Activated naive CD4-positive, alpha-beta T cell treated with anti-CD3 and anti-CD28 coated beads, Interleukin-2, amount 10 ng/mL, durations not matched to agents 7 days and 5 days (primary cell): Measurements from ENCODE around the gene CUL4B.
"Not testable (repeated sequence)": the region's sequence is repeated elsewhere in the genome, so short reads cannot be mapped to it uniquely, and the experiment has no call there.

Experiments
- CTCF ChIA-PET: fragments of 350-600 bp; sonication (Branson Sonifier 250); formaldehyde crosslinking; loops from one replicate; lab custom pipeline; 2021; ENCODE audit warnings: antibody characterized with exemption; lab: Charles Lee
- DNase-seq: peaks from one replicate; pipeline ENCODE4 v3.0.0-alpha.2; 2020
- H3K27ac Mint-ChIP-seq: one replicate; pipeline ENCODE4 v1.8.0; 2021; ENCODE audit warnings: mild to moderate bottlenecking, moderate library complexity, mixed read lengths
- H3K27me3 Mint-ChIP-seq: one replicate; pipeline ENCODE4 v1.8.0; 2021; ENCODE audit warnings: mild to moderate bottlenecking, mixed read lengths
- H3K36me3 Mint-ChIP-seq: one replicate; pipeline ENCODE4 v1.8.0; 2021; ENCODE audit warnings: mixed read lengths
- H3K4me1 Mint-ChIP-seq: one replicate; pipeline ENCODE4 v1.8.0; 2021; ENCODE audit warnings: mixed read lengths
- H3K4me3 Mint-ChIP-seq: one replicate; pipeline ENCODE4 v1.8.0; 2021; ENCODE audit warnings: mild to moderate bottlenecking, moderate library complexity, mixed read lengths
- H3K9me3 Mint-ChIP-seq: one replicate; pipeline ENCODE4 v1.8.0; 2021; ENCODE audit warnings: mixed read lengths

The CUL4B gene

DNA sequence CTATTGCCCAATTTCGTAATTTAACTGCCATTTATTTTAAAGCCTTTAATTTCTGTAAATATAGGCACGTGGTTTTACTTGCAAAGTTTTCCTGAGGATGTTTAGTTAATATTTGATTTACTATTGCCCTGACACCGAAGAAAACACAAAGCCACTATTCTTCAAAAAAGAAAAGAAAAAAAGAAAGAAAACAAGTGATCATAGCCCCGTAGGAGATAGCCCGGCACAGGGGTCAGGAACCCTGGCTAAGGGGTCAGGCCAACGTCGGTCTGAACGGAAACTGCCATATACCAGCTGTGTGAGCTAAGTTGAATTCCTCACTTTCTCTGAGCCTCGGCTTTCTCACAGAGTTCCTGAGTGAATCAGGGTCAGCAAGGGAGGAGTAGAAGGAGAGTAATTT lies 74.0 kb downstream of the CUL4B start:
- Mint-ChIP-seq H3K27me3 (no peaks in the 10 kb centered on the region), H3K36me3 (no peaks in the 10 kb centered on the region), H3K4me1 (peaks cover 35% of the 10 kb centered on the region), H3K4me3 (peak overlapping the region; percentile 23), H3K9me3 (no peaks in the 10 kb centered on the region), H3K27ac (no peak overlapping the region)
- CTCF ChIA-PET: interaction anchor here (0.7 to 1.4 kb wide), 5 partner anchors 9 to 143 kb away, joined by 3 to 5 read pairs (median 3); partner anchors contain the start of gene C1GALT1C1
- no peak for DNase-seq

DNA sequence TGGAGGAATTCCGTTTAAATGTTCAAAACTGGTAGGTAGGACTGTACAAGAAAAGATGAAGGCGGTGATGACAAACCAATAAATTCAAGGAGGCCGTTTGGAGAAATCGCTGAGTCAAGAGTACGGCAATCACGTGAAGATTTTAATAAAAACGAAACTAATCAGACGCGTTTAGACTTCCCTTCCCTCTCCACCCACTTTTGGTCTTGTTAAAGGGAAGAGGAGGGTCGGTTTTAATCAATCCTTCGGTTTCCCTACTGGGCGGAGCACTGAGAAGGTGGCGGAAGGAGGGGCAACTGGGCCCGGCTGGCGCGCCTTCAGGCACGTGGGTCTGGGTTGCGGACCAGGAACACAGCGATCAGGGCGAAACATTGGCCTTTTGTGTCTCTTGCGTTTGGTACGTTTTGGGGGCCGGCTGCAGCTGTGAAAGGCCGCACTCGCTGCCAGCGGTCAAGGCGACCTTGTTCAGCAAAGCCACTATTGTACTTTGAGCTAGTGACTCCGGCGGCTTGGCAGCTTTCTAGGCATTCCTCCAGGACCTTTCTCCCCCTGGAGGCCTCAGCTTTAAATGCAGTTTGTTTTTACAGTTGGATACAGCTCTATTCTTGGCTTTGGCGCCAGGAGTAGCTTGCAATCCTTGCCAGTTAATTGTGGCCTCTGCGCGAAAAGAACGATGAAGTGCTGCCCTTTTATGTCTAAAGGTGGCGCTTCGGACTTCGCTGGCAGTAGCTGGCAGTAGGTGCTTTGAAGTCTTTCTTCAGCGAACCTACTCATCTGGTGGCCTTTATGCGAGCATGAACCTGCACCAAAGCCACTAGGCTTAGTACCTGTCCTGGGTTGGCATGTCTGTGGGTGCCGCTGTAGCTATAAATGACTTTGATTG lies 74.9 kb downstream of the CUL4B start:
- Mint-ChIP-seq H3K36me3 (no peaks in the 10 kb centered on the region), H3K9me3 (no peaks in the 10 kb centered on the region), H3K4me1 (peaks cover 35% of the 10 kb centered on the region), H3K27me3 (no peaks in the 10 kb centered on the region), H3K4me3 (peak overlapping the region; percentile 76), H3K27ac (peak overlapping the region; percentile 95)
- CTCF ChIA-PET: interaction anchor here (0.7 to 1.4 kb wide), 9 partner anchors 9 to 177 kb away, joined by 3 to 5 read pairs (median 3); partner anchors contain the start of genes C1GALT1C1 and LAMP2
- DNase-seq: peak; percentile 62

DNA sequence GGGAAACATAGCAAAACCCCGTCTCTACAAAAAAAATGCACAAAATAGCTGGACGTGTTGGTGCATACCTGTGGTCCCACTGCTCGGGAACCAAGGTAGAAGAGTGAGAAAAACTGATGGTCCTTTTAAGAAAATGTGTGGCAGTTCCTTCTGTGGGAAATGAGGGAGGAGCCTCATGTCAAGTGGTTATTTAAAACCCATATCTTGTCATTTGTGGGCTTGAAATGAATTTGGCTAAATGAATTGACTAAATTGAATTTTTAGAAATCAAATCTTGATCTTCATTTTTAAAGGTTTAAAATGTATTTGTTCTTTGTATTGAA lies 75.5 kb downstream of the CUL4B start:
- H3K4me3 Mint-ChIP-seq: peak overlapping the region; percentile 76
- CTCF ChIA-PET: interaction anchor here (1.4 kb wide), 1 partner anchor 14 kb away, joined by 5 read pairs; no protein-coding TSS in a partner anchor
- no peak for DNase-seq
- no peaks in the 10 kb centered on the region for H3K9me3 Mint-ChIP-seq
- H3K4me1 Mint-ChIP-seq: peaks cover 35% of the 10 kb centered on the region
- H3K27ac Mint-ChIP-seq: peak overlapping the region; percentile 95
- H3K27me3 Mint-ChIP-seq: peaks cover 3% of the 10 kb centered on the region
- no peaks in the 10 kb centered on the region for H3K36me3 Mint-ChIP-seq

DNA sequence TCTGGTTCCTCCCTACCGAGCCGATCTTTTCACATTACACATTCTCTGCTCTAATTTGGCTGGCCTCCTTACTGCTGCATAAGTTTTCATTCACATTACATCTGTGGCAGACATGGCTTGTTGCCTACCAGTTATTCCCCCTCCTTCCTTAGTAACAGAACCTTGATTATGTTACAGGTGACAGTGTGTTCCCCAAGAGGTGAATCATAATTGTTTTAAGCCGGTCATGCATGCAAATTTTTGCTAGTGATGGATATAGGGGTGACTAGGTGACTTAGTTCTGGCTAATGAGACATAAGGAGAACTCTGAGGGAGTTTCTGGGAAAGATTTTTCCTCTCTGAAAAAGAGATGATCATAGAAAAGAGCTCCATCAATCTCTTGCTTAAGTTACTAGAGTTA lies 83.3 kb downstream of the CUL4B start:
- CTCF ChIA-PET: interaction anchor here (1.6 kb wide), 1 partner anchor 20 kb away, joined by 4 read pairs; no protein-coding TSS in a partner anchor
- Mint-ChIP-seq H3K4me3 (no peak overlapping the region), H3K27me3 (peaks cover 5% of the 10 kb centered on the region), H3K27ac (no peak overlapping the region), H3K9me3 (no peaks in the 10 kb centered on the region), H3K36me3 (no peaks in the 10 kb centered on the region), H3K4me1 (no peaks in the 10 kb centered on the region)
- DNase-seq: no peak

DNA sequence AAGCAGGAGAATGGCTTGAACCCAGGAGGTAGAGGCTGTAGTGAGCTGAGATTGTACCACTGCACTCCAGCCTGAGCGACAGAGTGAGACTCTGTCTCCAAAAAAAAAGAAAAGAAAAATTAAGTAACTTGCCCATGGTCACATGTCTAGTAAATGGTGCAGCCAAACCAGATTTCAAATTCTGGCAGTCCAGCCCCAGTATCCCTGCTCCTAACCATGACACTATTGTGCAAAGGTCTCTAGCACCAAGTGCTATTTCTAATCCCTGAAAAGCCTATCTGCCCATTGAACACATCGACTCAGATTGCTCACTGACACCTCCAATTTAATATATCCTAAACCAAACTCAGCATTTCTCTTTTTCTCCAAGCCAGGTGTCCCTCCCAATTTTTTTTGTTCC lies 84.0 kb downstream of the CUL4B start:
- Mint-ChIP-seq H3K27ac (no peak overlapping the region), H3K4me3 (no peak overlapping the region), H3K36me3 (no peaks in the 10 kb centered on the region), H3K9me3 (no peaks in the 10 kb centered on the region), H3K27me3 (peaks cover 5% of the 10 kb centered on the region), H3K4me1 (no peaks in the 10 kb centered on the region)
- no peak for DNase-seq
- CTCF ChIA-PET: interaction anchor here (1.6 kb wide), 1 partner anchor 19 kb away, joined by 4 read pairs; no protein-coding TSS in a partner anchor

DNA sequence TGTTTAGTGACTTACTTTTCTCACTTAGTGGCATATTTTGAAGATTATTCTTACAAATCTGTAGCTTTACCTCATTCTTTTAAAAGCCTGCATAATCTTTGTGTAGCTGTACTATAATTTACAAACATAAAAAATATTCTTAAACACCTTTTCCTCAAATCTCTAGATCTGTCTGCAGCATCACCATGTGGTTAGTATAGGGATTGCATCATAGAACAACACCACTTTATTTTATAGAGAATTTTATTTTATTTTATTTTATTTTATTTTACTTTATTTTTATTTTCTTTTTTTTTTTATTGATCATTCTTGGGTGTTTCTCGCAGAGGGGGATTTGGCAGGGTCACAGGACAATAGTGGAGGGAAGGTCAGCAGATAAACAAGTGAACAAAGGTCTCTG lies 85.3 kb downstream of the CUL4B start:
- not testable (repeated sequence) for DNase-seq, H3K9me3 Mint-ChIP-seq, H3K4me1 Mint-ChIP-seq, H3K36me3 Mint-ChIP-seq, H3K27ac Mint-ChIP-seq, H3K4me3 Mint-ChIP-seq, H3K27me3 Mint-ChIP-seq
- CTCF ChIA-PET: interaction anchor here (0.9 to 1.3 kb wide), 3 partner anchors 23 to 116 kb away, joined by 3 to 11 read pairs (median 5); no protein-coding TSS in a partner anchor
